A549 (cell line): ENCODE data around the gene LRRC57. TPM values are rescaled to one million over a fixed set of nuclear protein-coding genes. Genes with fewer than 3 reads are reported as not detected.
A peak's percentile ranks its signal among the peaks of the same experiment; 100 is the strongest.

Experiments
- ATAC-seq, 2 experiments: fragments of 200-7000 bp in 1 of 2; fragments of >200 bp in 1 of 2; cut with Nextera tagmentation in 1 of 2; cut with Tn5 transposase in 1 of 2; 3 replicates each; pipeline versions ENCODE4 v1.8.0 to v1.9.1; 2018 to 2020; ENCODE audit warnings: mild to moderate bottlenecking in 1 of 2, moderate library complexity in 1 of 2
- CTCF ChIA-PET: fragments of 300-600 bp; sonication (Branson Sonifier 250); formaldehyde crosslinking; extraction: SDS; loops from one replicate; lab custom pipeline; 2021; ENCODE audit warnings: antibody characterized with exemption, inconsistent platforms; lab: Yijun Ruan, JAX
- POLR2A ChIA-PET: fragments of 350-600 bp; formaldehyde crosslinking; extraction: SDS; loops from one replicate; lab custom pipeline; 2021; ENCODE audit warnings: antibody characterized with exemption, inconsistent platforms; lab: Yijun Ruan, JAX
- DNase-seq, 2 experiments: peaks; one replicate each; pipeline versions ENCODE4 v3.0.0 to v3.0.0-alpha.2; 2011 to 2016; ENCODE audit warnings: low read depth in 1 of 2, low spot score in 1 of 2
- FAIRE-seq: peaks from 2 replicates; lab custom pipeline; 2011; peaks lifted over from hg19 to GRCh38; lab: Jason Lieb, UNC
- H3K27ac ChIP-seq, 2 experiments: fragments of >200 bp; sonication (Bioruptor Twin); formaldehyde crosslinking; 3 replicates each; pipeline ENCODE4 v1.5.1; 2016 to 2017
- H3K4me1 ChIP-seq: fragments of >200 bp; sonication (Bioruptor Twin); formaldehyde crosslinking; 3 replicates; pipeline ENCODE4 v1.6.1; 2016
- H3K4me2 ChIP-seq: fragments of >200 bp; sonication (Bioruptor Twin); formaldehyde crosslinking; 3 replicates; pipeline ENCODE4 v1.6.1; 2016
- H3K4me3 ChIP-seq: fragments of >200 bp; sonication (Bioruptor Twin); formaldehyde crosslinking; 3 replicates; pipeline ENCODE4 v1.5.1; 2016
- H3K9me3 ChIP-seq: fragments of >200 bp; sonication (Bioruptor Twin); formaldehyde crosslinking; 3 replicates; pipeline ENCODE4 v1.6.1; 2016
- CBX8 ChIP-seq: fragments of 200-600 bp; sonication (generic); IDR thresholded peaks from 2 replicates; pipeline ENCODE4 v1.6.1; 2016
- CHD2 ChIP-seq: fragments of 150-350 bp; IDR thresholded peaks from 2 replicates; pipeline ENCODE4 v1.6.1; 2014; ENCODE audit warnings: low read length; ENCODE audit not compliant: partially characterized antibody
- CHD4 ChIP-seq: fragments of 200-600 bp; sonication (generic); IDR thresholded peaks from 2 replicates; pipeline ENCODE4 v1.6.1; 2016; ENCODE audit warnings: antibody characterized with exemption, mild to moderate bottlenecking, borderline replicate concordance
- EHMT2 ChIP-seq: fragments of 200-600 bp; sonication (generic); IDR thresholded peaks from 2 replicates; pipeline ENCODE4 v1.6.1; 2016; ENCODE audit warnings: antibody characterized with exemption, low read depth, mild to moderate bottlenecking, moderate library complexity
- EP300 ChIP-seq, 2 experiments: fragments of >200 bp; sonication (Bioruptor Twin); formaldehyde crosslinking; IDR thresholded peaks; 2 replicates in 1 of 2; 3 replicates in 1 of 2; pipeline ENCODE4 v1.6.1; 2016 to 2017
- FOSL2 ChIP-seq, 2 experiments: fragments of 450-650 bp in 1 of 2; fragments of >200 bp in 1 of 2; sonication (Bioruptor Twin) in 1 of 2; formaldehyde crosslinking; IDR thresholded peaks; 2 replicates each; pipeline versions ENCODE4 v1.5.0 to v1.6.1; 2016 to 2020; ENCODE audit warnings: mild to moderate bottlenecking in 1 of 2, moderate library complexity in 1 of 2
- HDAC2 ChIP-seq: fragments of 200-600 bp; sonication (generic); IDR thresholded peaks from 2 replicates; pipeline ENCODE4 v1.6.1; 2016
- HEYL ChIP-seq: fragments of 250-450 bp; sonication (Bioruptor Pico); IDR thresholded peaks from 2 replicates; pipeline ENCODE4 v1.8.0; 2021; ENCODE audit warnings: mild to moderate bottlenecking, moderate library complexity
- HOXB5 ChIP-seq: fragments of 250-450 bp; sonication (Bioruptor Pico); IDR thresholded peaks from 2 replicates; pipeline ENCODE4 v1.5.0; 2020; ENCODE audit warnings: mild to moderate bottlenecking, moderate library complexity
- KDM5A ChIP-seq: fragments of 200-600 bp; sonication (generic); IDR thresholded peaks from 2 replicates; pipeline ENCODE4 v1.6.1; 2016; ENCODE audit warnings: antibody characterized with exemption, mild to moderate bottlenecking
- MAFK ChIP-seq: fragments of 450-650 bp; IDR thresholded peaks from 2 replicates; pipeline ENCODE4 v1.6.1; 2014; ENCODE audit not compliant: partially characterized antibody
- MAZ ChIP-seq: fragments of 150-350 bp; IDR thresholded peaks from 2 replicates; pipeline ENCODE4 v1.6.1; 2014; ENCODE audit warnings: antibody characterized with exemption, low read depth, low read length, borderline replicate concordance
- MYC ChIP-seq: IDR thresholded peaks from 2 replicates; pipeline ENCODE4 v1.6.1; 2012; ENCODE audit warnings: mild to moderate bottlenecking, inconsistent platforms, low read length, improper control_type of control experiment, borderline replicate concordance
- NPAS2 ChIP-seq: fragments of 250-450 bp; sonication (Bioruptor Pico); IDR thresholded peaks from 2 replicates; pipeline ENCODE4 v1.8.0; 2022; ENCODE audit warnings: mild to moderate bottlenecking, moderate library complexity, borderline replicate concordance
- PHF8 ChIP-seq: fragments of 200-600 bp; sonication (generic); IDR thresholded peaks from 2 replicates; pipeline ENCODE4 v1.6.1; 2016; ENCODE audit warnings: low read depth, mild to moderate bottlenecking, antibody characterized with exemption, moderate library complexity, borderline replicate concordance
- POLR2A ChIP-seq: IDR thresholded peaks from 2 replicates; pipeline ENCODE4 v1.6.1; 2012; ENCODE audit warnings: mild to moderate bottlenecking, low read length
- RARB ChIP-seq: fragments of 250-450 bp; sonication (Bioruptor Pico); IDR thresholded peaks from 2 replicates; pipeline ENCODE4 v1.8.0; 2021; ENCODE audit warnings: mild to moderate bottlenecking, moderate library complexity
- ZNF302 ChIP-seq: fragments of 250-450 bp; sonication (Bioruptor Pico); IDR thresholded peaks from 2 replicates; pipeline ENCODE4 v1.9.0; 2021; ENCODE audit warnings: inconsistent platforms, mild to moderate bottlenecking, moderate library complexity
- WGBS: methylation state at CpG from one replicate; pipeline ENCODE4 v1.1.6; 2017; ENCODE audit errors: missing lambda C conversion rate; 5-methylcytosine and 5-hydroxymethylcytosine counted together
- polyA plus RNA-seq, 4 experiments: library from polyadenylated mRNA; depleted of rRNA in 3 of 4; stranded (reverse); fragments of >200 nt; fragmentation: RNase III in 1 of 4; extraction: RNeasy Plus Mini Kit Qiagen cat#74134 plus additional on column Dnase treatment in 1 of 4; gene quantifications; 2 replicates in 3 of 4; 3 replicates in 1 of 4; pipeline ENCODE4 v1.2.3, GENCODE V29; 2011 to 2017
- TF ChIP-seq, protein P1 (sequence below): fragments of 200-600 bp; sonication (generic); IDR thresholded peaks from 2 replicates; pipeline ENCODE4 v1.6.1; 2016; ENCODE audit warnings: antibody characterized with exemption, mild to moderate bottlenecking, moderate library complexity
- TF ChIP-seq, protein P2 (sequence below): fragments of 250-450 bp; sonication (Bioruptor Pico); IDR thresholded peaks from 2 replicates; pipeline ENCODE4 v1.5.0; 2020; ENCODE audit warnings: low read depth, mild to moderate bottlenecking, moderate library complexity
- TF ChIP-seq, protein P3 (sequence below): fragments of 250-450 bp; sonication (Bioruptor Pico); IDR thresholded peaks from 2 replicates; pipeline ENCODE4 v1.5.0; 2021; ENCODE audit warnings: mild to moderate bottlenecking, moderate library complexity, borderline replicate concordance
- TF ChIP-seq, protein P4 (sequence below): IDR thresholded peaks from 2 replicates; pipeline ENCODE4 v1.6.1; 2012

Gene LRRC57
- polyA plus RNA-seq, 2 of the 4 experiments (the other 2 are of a cell fraction), result 7.4 to 12.3 TPM

DNA sequence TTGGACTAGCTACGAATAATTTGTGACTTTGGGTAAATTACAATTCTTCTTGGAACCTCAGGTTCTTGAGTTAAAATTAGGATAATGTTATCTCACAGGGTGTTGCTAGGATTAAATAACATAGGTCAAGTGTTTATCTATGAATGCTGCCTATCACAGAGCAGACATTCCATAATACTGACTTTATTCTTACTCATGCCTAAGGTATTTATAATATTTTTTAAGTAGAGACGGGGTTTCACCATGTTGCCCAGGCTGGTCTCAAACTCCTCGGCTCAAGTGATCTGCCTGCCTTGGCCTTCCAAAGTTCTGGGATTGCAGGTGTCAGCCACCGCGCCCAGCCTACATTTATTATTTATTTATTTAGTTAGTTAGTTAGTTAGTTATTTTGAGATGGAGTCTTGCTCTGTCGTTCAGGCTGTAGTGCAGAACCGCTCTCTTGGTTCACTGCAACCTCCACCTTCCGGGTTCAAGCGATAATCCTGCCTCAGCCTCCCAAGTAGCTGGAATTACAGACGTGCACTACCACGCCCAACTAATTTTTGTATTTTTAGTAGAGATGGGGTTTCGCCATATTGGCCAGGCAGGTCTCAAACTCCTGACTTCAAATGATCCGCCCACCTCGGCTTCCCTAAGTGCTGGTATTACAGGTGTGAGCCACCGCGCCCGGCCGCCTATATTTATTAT is 56.9 kb downstream of the LRRC57 start:
- DNase-seq (peak; percentile 25 to 30), ATAC-seq (peak in 1 of 2 experiments; percentile 25; a peak in 3 of 6 replicates), FAIRE-seq (no peak)
- Histone ChIP-seq H3K4me1 (peaks cover 15% of the 10 kb centered on the region), H3K9me3 (no peaks in the 10 kb centered on the region), H3K4me3 (peak overlapping the region; percentile 99), H3K27ac (peak overlapping the region; percentile 93 to 98), H3K4me2 (peak overlapping the region; percentile 70)
- TF ChIP-seq FOSL2 (IDR thresholded peaks at IDR 0.05) (no peak), FOSL2 (CRISPR knock-in tag; IDR thresholded peaks at IDR 0.05) (peak; percentile 46), MAZ (no peak), CHD2 (no peak), PHF8 (0 out of 2 replicates have a peak, but pooled peaks have one; percentile 3), HEYL (CRISPR knock-in tag) (no peak), RARB (CRISPR knock-in tag) (no peak), EP300 (IDR thresholded peaks at IDR 0.05) (no peak)
- TF ChIP-seq, protein P1, sequence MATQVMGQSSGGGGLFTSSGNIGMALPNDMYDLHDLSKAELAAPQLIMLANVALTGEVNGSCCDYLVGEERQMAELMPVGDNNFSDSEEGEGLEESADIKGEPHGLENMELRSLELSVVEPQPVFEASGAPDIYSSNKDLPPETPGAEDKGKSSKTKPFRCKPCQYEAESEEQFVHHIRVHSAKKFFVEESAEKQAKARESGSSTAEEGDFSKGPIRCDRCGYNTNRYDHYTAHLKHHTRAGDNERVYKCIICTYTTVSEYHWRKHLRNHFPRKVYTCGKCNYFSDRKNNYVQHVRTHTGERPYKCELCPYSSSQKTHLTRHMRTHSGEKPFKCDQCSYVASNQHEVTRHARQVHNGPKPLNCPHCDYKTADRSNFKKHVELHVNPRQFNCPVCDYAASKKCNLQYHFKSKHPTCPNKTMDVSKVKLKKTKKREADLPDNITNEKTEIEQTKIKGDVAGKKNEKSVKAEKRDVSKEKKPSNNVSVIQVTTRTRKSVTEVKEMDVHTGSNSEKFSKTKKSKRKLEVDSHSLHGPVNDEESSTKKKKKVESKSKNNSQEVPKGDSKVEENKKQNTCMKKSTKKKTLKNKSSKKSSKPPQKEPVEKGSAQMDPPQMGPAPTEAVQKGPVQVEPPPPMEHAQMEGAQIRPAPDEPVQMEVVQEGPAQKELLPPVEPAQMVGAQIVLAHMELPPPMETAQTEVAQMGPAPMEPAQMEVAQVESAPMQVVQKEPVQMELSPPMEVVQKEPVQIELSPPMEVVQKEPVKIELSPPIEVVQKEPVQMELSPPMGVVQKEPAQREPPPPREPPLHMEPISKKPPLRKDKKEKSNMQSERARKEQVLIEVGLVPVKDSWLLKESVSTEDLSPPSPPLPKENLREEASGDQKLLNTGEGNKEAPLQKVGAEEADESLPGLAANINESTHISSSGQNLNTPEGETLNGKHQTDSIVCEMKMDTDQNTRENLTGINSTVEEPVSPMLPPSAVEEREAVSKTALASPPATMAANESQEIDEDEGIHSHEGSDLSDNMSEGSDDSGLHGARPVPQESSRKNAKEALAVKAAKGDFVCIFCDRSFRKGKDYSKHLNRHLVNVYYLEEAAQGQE, result no peak
- CTCF ChIA-PET, result interaction anchor here (1.0 kb wide), 1 partner anchor 50 kb away, joined by 3 read pairs; no protein-coding TSS in a partner anchor
- 74% methylated on average over 18 of the region's 18 CpGs for WGBS
- POLR2A ChIA-PET, result interaction anchor here (1.1 kb wide), 1 partner anchor 84 kb away, joined by 7 read pairs; the partner anchor contains the start of gene STARD9

DNA sequence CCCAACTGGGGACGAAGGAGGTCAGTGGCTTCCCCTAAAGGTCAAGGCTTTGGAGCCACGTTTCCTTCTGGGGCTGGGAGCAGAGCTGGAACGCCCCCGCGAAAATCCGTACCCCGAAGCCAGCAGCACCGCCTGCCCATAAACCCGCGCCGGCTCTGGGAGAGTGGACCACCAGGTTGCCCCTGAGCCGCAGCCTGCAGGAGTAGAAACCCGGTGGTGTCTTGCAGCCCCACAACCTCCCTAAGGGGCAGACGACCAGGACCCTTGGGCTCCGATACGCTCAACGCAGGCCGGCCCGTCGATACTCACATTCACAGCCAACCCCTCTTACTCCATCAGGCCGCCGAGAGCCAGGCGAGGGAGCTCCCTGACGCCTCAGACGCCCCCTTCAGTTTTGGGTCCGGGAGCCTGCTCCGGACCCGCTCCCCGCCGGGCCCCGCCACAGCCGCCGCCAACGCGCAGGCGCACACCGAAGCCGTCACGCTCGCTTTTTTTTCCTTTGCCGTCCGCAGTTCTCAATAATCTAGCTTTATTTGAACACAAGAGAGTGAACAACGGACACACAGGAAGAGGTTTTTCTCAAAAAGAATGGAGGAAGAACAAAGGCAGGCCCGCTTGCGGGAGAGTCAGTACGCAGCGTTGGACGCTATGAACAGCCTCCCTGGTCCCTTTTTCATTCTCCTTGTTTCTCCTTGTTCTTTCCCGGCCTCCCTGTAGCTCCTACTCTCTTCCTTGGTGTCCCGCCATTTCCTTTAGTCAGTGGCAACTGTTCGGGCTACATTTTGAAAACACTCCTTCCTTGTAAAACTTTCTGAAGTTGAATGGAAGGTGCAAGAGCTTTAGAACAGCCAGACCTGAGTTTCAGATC is 57.7 kb downstream of the LRRC57 start, which contains the start of gene ZNF106:
ZNF106 (minus strand) TSS at position 471 of the 868 bp plus-strand sequence. CDS start 18,852 bp downstream, outside the sequence.
- DNase-seq (peak; percentile 54 to 85), ATAC-seq (peak; percentile 58 to 73), FAIRE-seq (no peak)
- H3K4me1 ChIP-seq, result peaks cover 15% of the 10 kb centered on the region
- ChIA-PET POLR2A (interaction anchor here (0.8 to 1.1 kb wide), 4 partner anchors 9 to 218 kb away, joined by 3 to 7 read pairs (median 4); partner anchors contain the start of genes GANC, HAUS2, LRRC57 and STARD9), CTCF (no interaction called here)
- H3K4me2 ChIP-seq, result peak within 1 kb of the TSS; percentile 70
- 1% methylated on average over 36 of the region's 51 CpGs for WGBS
- H3K4me3 ChIP-seq, result peak within 1 kb of the TSS; percentile 99
- H3K9me3 ChIP-seq, result no peaks in the 10 kb centered on the region
- H3K27ac ChIP-seq, result peak within 1 kb of the TSS; percentile 93 to 98
- no peak for TF ChIP-seq CBX8
- TF ChIP-seq, protein P2, sequence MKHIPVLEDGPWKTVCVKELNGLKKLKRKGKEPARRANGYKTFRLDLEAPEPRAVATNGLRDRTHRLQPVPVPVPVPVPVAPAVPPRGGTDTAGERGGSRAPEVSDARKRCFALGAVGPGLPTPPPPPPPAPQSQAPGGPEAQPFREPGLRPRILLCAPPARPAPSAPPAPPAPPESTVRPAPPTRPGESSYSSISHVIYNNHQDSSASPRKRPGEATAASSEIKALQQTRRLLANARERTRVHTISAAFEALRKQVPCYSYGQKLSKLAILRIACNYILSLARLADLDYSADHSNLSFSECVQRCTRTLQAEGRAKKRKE, result no peak
- TF ChIP-seq HDAC2, result no peak
- TF ChIP-seq ZNF302 (CRISPR knock-in tag), result no peak
- TF ChIP-seq NPAS2 (CRISPR knock-in tag), result no peak
- TF ChIP-seq, protein P3, sequence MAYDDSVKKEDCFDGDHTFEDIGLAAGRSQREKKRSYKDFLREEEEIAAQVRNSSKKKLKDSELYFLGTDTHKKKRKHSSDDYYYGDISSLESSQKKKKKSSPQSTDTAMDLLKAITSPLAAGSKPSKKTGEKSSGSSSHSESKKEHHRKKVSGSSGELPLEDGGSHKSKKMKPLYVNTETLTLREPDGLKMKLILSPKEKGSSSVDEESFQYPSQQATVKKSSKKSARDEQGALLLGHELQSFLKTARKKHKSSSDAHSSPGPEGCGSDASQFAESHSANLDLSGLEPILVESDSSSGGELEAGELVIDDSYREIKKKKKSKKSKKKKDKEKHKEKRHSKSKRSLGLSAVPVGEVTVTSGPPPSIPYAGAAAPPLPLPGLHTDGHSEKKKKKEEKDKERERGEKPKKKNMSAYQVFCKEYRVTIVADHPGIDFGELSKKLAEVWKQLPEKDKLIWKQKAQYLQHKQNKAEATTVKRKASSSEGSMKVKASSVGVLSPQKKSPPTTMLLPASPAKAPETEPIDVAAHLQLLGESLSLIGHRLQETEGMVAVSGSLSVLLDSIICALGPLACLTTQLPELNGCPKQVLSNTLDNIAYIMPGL (CRISPR knock-in tag), result no peak
- TF ChIP-seq MYC, result no peak
- no peak for TF ChIP-seq EHMT2
- peak; percentile 74 for TF ChIP-seq POLR2A
- no peak for TF ChIP-seq HOXB5 (CRISPR knock-in tag)
- no peak for TF ChIP-seq KDM5A
- TF ChIP-seq MAFK, result no peak
- TF ChIP-seq, protein P4, sequence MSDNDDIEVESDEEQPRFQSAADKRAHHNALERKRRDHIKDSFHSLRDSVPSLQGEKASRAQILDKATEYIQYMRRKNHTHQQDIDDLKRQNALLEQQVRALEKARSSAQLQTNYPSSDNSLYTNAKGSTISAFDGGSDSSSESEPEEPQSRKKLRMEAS, result peak; percentile 48; the same call in 1 of the 2 replicates
- TF ChIP-seq CHD4, result no peak
- TF ChIP-seq FOSL2 (IDR thresholded peaks at IDR 0.05), result no peak
- no peak for TF ChIP-seq FOSL2 (CRISPR knock-in tag; IDR thresholded peaks at IDR 0.05)
- no peak for TF ChIP-seq RARB (CRISPR knock-in tag)
- TF ChIP-seq, protein P1, result no peak
